Measurements from ENCODE around the gene MBTPS1.

DNA sequence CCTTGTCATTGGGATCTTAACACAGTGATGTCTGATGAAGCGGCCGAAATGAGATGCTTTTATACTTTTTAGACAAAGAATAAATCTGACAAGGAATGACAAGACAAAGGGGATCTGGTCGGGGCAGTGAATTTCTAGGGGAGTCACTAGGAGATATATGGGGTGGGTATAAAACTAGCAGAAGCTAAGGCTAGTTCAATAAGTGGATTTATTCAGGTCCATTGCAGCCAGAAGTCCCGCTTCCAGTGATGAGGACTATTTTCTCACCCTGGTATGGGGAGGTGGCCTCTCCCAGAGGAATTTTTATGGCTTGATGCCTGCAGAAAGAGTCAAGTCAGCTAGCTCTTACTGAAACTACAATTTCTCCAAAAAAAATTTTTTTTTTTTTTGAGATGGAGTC lies 98.0 kb downstream of the MBTPS1 start:
- TF ChIP-seq POLR2AphosphoS5 (IDR thresholded peaks at IDR 0.05; ENCODE audit: low read depth, low read length): no peak
- TF ChIP-seq POLR2A (IDR thresholded peaks at IDR 0.05; ENCODE audit: low read depth, low read length): no peak

Data from GM12891 (cell line).